SH-SY5Y (cell line): ENCODE data around the gene SPI1.

Source experiments
- GATA2 ChIP-seq: IDR thresholded peaks from 2 replicates; pipeline ENCODE4 v1.6.1; 2011; ENCODE audit warnings: mild to moderate bottlenecking, low read depth, low read length
- GATA3 ChIP-seq: IDR thresholded peaks from 2 replicates; pipeline ENCODE4 v1.6.1; 2011; ENCODE audit warnings: low read depth, mild to moderate bottlenecking, low read length, moderate library complexity

The SPI1 gene

GRCh38 chr11:47387944-47388696, 9.8 kb upstream of the SPI1 start:
- no peak for TF ChIP-seq GATA3
- no peak for TF ChIP-seq GATA2

DNA sequence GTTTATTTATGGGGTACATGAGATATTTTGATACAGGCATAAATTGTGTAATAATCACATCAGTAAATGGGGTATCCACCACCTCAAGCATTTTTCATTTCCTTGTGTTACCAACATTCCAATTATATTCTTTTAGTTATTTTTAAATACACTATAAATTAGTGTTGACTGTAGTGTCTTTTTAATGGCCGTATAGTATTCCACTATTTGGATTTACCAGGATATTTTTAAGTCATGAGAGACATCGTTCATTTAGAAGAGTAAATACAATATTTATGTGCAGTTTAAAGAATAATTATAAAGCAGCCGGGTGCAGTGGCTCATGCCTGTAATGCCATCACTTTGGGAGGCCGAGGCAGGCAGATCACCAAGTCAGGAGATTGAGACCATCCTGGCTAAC, 6.2 kb upstream of the SPI1 start:
- TF ChIP-seq GATA3 (no peak), GATA2 (no peak)

DNA sequence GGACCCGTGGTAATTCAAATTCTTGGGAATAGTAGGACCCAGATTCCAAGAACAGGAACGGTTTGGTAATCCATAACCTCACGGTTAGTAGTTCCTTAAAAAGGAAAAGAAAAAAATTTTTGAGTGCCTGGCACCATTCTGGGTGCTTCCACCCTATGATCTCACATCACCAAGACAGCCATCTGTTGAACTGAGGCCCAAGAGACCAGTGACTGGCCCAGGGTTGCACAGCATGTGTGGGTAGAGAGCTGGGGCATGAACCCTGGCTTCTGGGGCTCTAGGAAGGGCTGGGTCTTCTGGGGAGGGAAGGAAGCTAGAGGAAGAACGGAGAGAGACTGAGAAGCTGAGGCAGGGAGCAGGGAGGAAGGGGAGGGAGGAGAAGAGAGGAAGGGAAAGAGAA, 4.7 kb upstream of the SPI1 start:
- TF ChIP-seq GATA2, result no peak
- no peak for TF ChIP-seq GATA3

DNA sequence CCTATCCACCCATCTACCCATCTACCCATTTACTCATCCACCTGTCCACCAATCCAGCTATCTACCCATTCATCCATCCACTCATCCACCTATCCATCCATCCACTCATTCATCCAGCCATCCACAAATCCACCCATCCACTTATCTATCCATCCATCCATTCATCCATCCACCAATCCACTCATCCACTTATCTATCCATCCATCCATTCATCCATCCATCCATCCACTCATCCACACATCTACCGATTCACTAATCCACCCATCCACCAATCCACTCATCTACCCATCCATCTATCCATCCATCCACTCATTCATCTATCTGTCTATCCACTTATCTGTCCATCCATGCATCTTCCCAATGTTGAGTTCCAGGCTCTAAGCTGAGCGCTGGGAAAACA, 1.7 kb upstream of the SPI1 start:
- no peak for TF ChIP-seq GATA2
- no peak for TF ChIP-seq GATA3

GRCh38 chr11:47379317-47379716, 970 bp upstream of the SPI1 start:
- TF ChIP-seq GATA2 (no peak), GATA3 (no peak)

DNA sequence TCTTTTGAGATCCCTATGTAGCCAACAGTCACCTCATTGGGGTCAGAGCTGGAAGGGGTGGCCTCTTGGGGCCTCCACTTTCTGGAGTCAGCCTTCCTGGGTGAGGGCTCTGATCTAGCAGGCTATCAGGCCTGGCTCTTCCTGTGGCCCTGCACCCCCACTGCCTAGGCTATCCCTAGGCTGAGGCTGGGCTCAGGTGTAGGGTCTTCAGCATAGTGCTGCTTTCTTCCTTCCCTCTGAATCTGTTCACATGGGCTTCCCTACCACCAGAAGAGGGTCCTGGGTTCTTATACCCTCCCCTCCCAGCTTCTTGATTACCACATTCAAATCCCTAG, 456 bp upstream of the SPI1 start:
- TF ChIP-seq GATA3, result no peak

- TF ChIP-seq GATA2, result no peak
- no peak for TF ChIP-seq GATA3
Measured at GRCh38 chr11:47377571-47378009, 757 bp downstream of the SPI1 start.

- no peak for TF ChIP-seq GATA3
- TF ChIP-seq GATA2, result no peak
Measured at GRCh38 chr11:47376525-47377371, 1.6 kb downstream of the SPI1 start.

DNA sequence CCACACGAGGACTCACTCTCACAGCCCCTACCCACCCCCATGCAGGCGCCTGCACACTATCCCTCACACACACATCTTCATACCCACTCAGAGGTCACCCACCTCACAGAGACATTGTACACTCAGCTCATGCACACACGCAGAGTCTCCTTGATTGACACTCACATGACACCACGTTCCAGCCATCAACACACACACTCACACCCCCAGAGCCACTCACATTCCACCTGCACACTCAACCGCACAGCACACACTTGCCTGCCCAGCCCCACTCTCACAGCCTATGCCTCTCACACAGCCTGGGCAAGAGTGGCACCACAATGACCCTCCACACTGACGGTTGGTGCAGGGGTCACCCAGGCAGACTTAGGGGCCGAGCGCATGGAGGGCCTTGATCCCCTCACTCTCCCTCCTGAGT, 2.2 kb downstream of the SPI1 start:
- no peak for TF ChIP-seq GATA2
- TF ChIP-seq GATA3, result no peak

GRCh38 chr11:47375546-47376085, 2.7 kb downstream of the SPI1 start:
- TF ChIP-seq GATA2 (no peak), GATA3 (no peak)

- TF ChIP-seq GATA3, result no peak
- no peak for TF ChIP-seq GATA2
Measured at GRCh38 chr11:47375020-47375419, 3.3 kb downstream of the SPI1 start.

GRCh38 chr11:47374720-47375019, 3.7 kb downstream of the SPI1 start:
- TF ChIP-seq GATA3, result no peak
- TF ChIP-seq GATA2, result no peak

GRCh38 chr11:47373876-47374719, 4.2 kb downstream of the SPI1 start:
- TF ChIP-seq GATA2, result no peak

GRCh38 chr11:47372422-47372821, 5.9 kb downstream of the SPI1 start:
- TF ChIP-seq GATA3, result no peak
- no peak for TF ChIP-seq GATA2

DNA sequence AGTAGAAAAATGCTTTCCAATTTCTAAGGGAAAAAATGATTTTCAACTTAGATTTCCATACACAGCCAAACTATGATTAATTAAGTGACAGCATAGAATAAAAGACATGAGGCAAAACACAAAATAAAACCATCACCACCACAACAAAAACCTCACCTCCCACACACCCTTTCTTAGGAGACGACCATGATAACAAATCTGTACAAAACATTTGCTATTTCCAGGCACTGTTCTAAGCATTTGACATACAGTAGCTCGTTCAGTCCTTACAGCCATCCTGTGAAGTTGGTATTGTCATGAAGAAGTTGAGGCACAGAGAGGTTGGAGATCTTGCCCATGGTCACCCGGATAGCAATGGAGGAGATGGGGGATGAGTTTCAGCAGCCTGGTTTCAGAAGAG, 8.7 kb downstream of the SPI1 start:
- TF ChIP-seq GATA3 (no peak), GATA2 (no peak)
